ENCODE measurements around the gene BCL2.

BCL2 gene

GRCh38 chr18:63074981-63075404, 244.6 kb downstream of the BCL2 start:
- peak; percentile 39 for DNase-seq

- no peak for DNase-seq
These were observed 246.1 kb downstream of the BCL2 start for GRCh38 chr18:63073481-63073880.

Measured in activated gamma-delta T cell treated with Interleukin-2 at 50 U/mL for 16 hours (primary cell).